K562 (cell line): Measurements from ENCODE around the gene RORC. TPM values are rescaled to one million over a fixed set of nuclear protein-coding genes. Genes with fewer than 3 reads are reported as not detected.

Experiments used
- AFF1 ChIP-seq, 2 experiments: fragments of 450-650 bp; IDR thresholded peaks; 2 replicates each; pipeline ENCODE4 v1.6.1; 2018; ENCODE audit warnings: mild to moderate bottlenecking in 2 of 2, low read depth in 1 of 2; ENCODE audit not compliant: partially characterized antibody in 2 of 2
- BRD9 ChIP-seq: fragments of 450-650 bp; IDR thresholded peaks from 2 replicates; pipeline ENCODE4 v1.6.1; 2018; ENCODE audit warnings: low read depth; ENCODE audit not compliant: partially characterized antibody
- IRF9 ChIP-seq: fragments of 450-650 bp; IDR thresholded peaks from 2 replicates; pipeline ENCODE4 v1.6.1; 2016; ENCODE audit warnings: missing biosample characterization, missing genetic modification characterization
- MIER1 ChIP-seq: fragments of 450-650 bp; IDR thresholded peaks from 2 replicates; pipeline ENCODE4 v1.6.1; 2016; ENCODE audit warnings: antibody characterized with exemption, mild to moderate bottlenecking, low read depth
- NR2C1 ChIP-seq, 2 experiments: fragments of 450-650 bp; IDR thresholded peaks; 2 replicates each; pipeline ENCODE4 v1.6.1; 2017; ENCODE audit warnings: mild to moderate bottlenecking in 2 of 2, antibody characterized with exemption in 1 of 2, inconsistent platforms in 1 of 2, missing compliant biosample characterization in 1 of 2, missing genetic modification characterization in 1 of 2
- PBX2 ChIP-seq, 2 experiments: IDR thresholded peaks in 1 of 2; conservative IDR thresholded peaks in 1 of 2; 2 replicates each; pipeline ENCODE4 v1.6.1; 2016; ENCODE audit warnings: low read depth in 2 of 2, mild to moderate bottlenecking in 1 of 2, missing compliant biosample characterization in 1 of 2, missing genetic modification characterization in 1 of 2, moderate library complexity in 1 of 2
- POLR3G ChIP-seq: IDR thresholded peaks from 2 replicates; pipeline ENCODE4 v1.6.1; 2011; ENCODE audit not compliant: insufficient read length, insufficient replicate concordance; ENCODE audit errors: extremely low read depth
- PRDM10 ChIP-seq: fragments of 450-650 bp; IDR thresholded peaks from 2 replicates; pipeline ENCODE4 v1.6.1; 2018; ENCODE audit not compliant: partially characterized antibody
- SP2 ChIP-seq: IDR thresholded peaks from 2 replicates; pipeline ENCODE4 v1.6.1; 2011; ENCODE audit warnings: mild to moderate bottlenecking, low read depth, low read length, moderate library complexity; ENCODE audit not compliant: poor library complexity, severe bottlenecking; ENCODE audit errors: extremely low read depth
- SRSF9 ChIP-seq: fragments of 200-400 bp; formaldehyde crosslinking; IDR thresholded peaks from 2 replicates; pipeline ENCODE4 v1.6.1; 2017; ENCODE audit warnings: low read depth, low read length, borderline replicate concordance
- STAT5B ChIP-seq: fragments of 250-450 bp; sonication (Bioruptor Pico); IDR thresholded peaks from 2 replicates; pipeline ENCODE4 v1.8.0; 2021; ENCODE audit warnings: mild to moderate bottlenecking, inconsistent platforms
- USF2 ChIP-seq: sonication (generic); formaldehyde crosslinking; IDR thresholded peaks from 2 replicates; pipeline ENCODE4 v1.5.0; 2020; ENCODE audit warnings: missing genetic modification reagents
- ZNF583 ChIP-seq: fragments of 250-450 bp; sonication (Bioruptor Pico); IDR thresholded peaks from 2 replicates; pipeline ENCODE4 v1.4.0; 2020
- polyA plus RNA-seq, 8 experiments: library from polyadenylated mRNA; depleted of rRNA in 4 of 8; stranded (reverse) in 5 of 8; unstranded in 3 of 8; fragments of >200 nt; fragmentation: Nextera tagmentation in 2 of 8; fragmentation: Illumina TruSeq in 1 of 8; extraction: Ambion mirVana in 2 of 8; extraction: Trizol in 1 of 8; gene quantifications; 2 replicates each; pipeline versions ENCODE4 v1.2.1 to v1.2.3, GENCODE V29; 2011 to 2014; ENCODE audit warnings: inconsistent platforms in 1 of 8, missing spikeins in 1 of 8
- total RNA-seq, 7 experiments: library from RNA; depleted of rRNA in 6 of 7; stranded (reverse); fragments of >200 nt in 6 of 7; fragmentation: Illumina TruSeq in 2 of 7; extraction: Trizol in 2 of 7; gene quantifications; 2 replicates each; pipeline versions ENCODE4 v1.2.1 to v1.2.3, GENCODE V29; 2011 to 2021; ENCODE audit warnings: low replicate concordance in 1 of 7

The RORC gene
- total and polyA plus RNA-seq, 9 of the 15 experiments (the other 6 are each of a cell fraction or from before 2014, with no cell fraction given) = not detected

GRCh38 chr1:151828921-151829320, 2.7 kb downstream of the RORC start (continued):
- TF ChIP-seq IRF9 (tag) = no peak
- TF ChIP-seq USF2 (CRISPR knock-in tag) = no peak
- no peak for TF ChIP-seq PBX2 (CRISPR knock-in tag; IDR thresholded peaks at IDR 0.05; ENCODE audit: low read depth)
- TF ChIP-seq PBX2 (tag; conservative IDR thresholded peaks at IDR 0.05; ENCODE audit: low read depth) = no peak
- no peak for TF ChIP-seq NR2C1 (IDR thresholded peaks at IDR 0.05)
- no peak for TF ChIP-seq NR2C1 (tag; IDR thresholded peaks at IDR 0.05)
- no peak for TF ChIP-seq STAT5B (CRISPR knock-in tag)
- peak in 1 of 2 experiments; percentile 53 for TF ChIP-seq AFF1 (IDR thresholded peaks at IDR 0.05; ENCODE audit: low read depth in 1 of 2, partially characterized antibody in 2 of 2)
- TF ChIP-seq SP2 = no peak
- no peak for TF ChIP-seq ZNF583 (CRISPR knock-in tag)
- peak; percentile 84 for TF ChIP-seq MIER1
- no peak for TF ChIP-seq POLR3G
- no peak for TF ChIP-seq SRSF9
- peak; percentile 61 for TF ChIP-seq PRDM10
- no peak for TF ChIP-seq BRD9
